ENCODE results near the gene LPGAT1. TPM values are rescaled to one million over a fixed set of nuclear protein-coding genes. Genes with fewer than 3 reads are reported as not detected.

LPGAT1 gene
- total and polyA plus RNA-seq, 2 of the 13 experiments (the other 11 are each of a cell fraction or from before 2014, with no cell fraction given), result 12.1 to 48.3 TPM

DNA sequence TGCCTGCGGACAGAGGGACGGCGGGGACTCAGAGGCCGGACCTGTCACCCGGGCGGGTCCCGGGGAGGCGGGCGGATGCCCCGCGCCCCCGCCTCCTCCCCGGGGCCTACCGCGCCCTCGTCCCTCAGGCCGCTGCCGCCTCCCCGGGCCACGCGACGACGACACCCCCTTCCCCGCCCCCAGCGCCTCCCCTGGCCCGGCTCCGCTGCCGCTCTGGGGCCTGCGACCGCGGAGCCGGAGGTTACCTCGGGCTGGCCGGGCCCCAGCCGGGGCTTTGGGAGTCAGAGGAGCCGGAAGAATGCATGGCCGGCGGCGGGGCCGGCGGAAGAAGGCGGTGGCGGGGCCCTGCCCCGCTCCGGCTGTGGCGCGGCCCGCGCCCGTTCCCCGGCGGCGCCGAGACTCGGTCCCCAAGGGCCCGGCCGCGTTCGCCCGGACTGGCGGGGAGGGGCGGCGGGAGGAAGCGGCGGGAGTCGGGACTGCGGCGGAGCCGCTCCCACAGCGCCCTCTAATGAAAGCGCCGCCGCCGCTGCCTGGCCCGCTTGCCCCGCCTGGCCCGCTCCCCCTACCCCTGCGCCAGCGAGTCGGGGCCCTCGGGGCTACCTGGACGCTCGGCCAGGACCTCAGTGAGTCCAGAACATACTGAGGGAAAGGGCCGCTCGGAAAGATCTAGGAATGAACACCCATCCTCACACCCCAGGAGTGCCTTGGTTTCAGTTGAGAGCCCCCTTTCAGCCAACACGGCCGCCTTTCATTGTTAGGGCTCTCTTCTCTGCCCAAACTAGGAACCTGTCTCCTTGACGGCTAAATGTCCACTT lies at the start of gene LPGAT1 (continued):
- TF ChIP-seq, protein P1, sequence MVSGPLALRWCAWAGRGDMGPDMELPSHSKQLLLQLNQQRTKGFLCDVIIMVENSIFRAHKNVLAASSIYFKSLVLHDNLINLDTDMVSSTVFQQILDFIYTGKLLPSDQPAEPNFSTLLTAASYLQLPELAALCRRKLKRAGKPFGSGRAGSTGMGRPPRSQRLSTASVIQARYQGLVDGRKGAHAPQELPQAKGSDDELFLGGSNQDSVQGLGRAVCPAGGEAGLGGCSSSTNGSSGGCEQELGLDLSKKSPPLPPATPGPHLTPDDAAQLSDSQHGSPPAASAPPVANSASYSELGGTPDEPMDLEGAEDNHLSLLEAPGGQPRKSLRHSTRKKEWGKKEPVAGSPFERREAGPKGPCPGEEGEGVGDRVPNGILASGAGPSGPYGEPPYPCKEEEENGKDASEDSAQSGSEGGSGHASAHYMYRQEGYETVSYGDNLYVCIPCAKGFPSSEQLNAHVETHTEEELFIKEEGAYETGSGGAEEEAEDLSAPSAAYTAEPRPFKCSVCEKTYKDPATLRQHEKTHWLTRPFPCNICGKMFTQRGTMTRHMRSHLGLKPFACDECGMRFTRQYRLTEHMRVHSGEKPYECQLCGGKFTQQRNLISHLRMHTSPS (CRISPR knock-in tag; IDR thresholded peaks at IDR 0.05; ENCODE audit: low read depth), result no peak
- no peak for TF ChIP-seq ZFP36L2 (CRISPR knock-in tag; IDR thresholded peaks at IDR 0.05)
- TF ChIP-seq, protein P2, sequence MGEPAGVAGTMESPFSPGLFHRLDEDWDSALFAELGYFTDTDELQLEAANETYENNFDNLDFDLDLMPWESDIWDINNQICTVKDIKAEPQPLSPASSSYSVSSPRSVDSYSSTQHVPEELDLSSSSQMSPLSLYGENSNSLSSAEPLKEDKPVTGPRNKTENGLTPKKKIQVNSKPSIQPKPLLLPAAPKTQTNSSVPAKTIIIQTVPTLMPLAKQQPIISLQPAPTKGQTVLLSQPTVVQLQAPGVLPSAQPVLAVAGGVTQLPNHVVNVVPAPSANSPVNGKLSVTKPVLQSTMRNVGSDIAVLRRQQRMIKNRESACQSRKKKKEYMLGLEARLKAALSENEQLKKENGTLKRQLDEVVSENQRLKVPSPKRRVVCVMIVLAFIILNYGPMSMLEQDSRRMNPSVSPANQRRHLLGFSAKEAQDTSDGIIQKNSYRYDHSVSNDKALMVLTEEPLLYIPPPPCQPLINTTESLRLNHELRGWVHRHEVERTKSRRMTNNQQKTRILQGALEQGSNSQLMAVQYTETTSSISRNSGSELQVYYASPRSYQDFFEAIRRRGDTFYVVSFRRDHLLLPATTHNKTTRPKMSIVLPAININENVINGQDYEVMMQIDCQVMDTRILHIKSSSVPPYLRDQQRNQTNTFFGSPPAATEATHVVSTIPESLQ (CRISPR knock-in tag; conservative IDR thresholded peaks at IDR 0.05), result no peak
- no peak for TF ChIP-seq AGO2 (optimal IDR thresholded peaks at IDR 0.05; ENCODE audit: low read depth, low read length)
- no peak for TF ChIP-seq ZNF841 (CRISPR knock-in tag; IDR thresholded peaks at IDR 0.05; ENCODE audit: borderline replicate concordance)
- no peak for TF ChIP-seq ZNF10 (CRISPR knock-in tag; IDR thresholded peaks at IDR 0.05; ENCODE audit: borderline replicate concordance, low read depth)
- 0 out of 2 replicates have a peak, but pooled peaks have one; percentile 16 for TF ChIP-seq ZNF614 (CRISPR knock-in tag; IDR thresholded peaks at IDR 0.05; ENCODE audit: borderline replicate concordance)
- TF ChIP-seq, protein P3, sequence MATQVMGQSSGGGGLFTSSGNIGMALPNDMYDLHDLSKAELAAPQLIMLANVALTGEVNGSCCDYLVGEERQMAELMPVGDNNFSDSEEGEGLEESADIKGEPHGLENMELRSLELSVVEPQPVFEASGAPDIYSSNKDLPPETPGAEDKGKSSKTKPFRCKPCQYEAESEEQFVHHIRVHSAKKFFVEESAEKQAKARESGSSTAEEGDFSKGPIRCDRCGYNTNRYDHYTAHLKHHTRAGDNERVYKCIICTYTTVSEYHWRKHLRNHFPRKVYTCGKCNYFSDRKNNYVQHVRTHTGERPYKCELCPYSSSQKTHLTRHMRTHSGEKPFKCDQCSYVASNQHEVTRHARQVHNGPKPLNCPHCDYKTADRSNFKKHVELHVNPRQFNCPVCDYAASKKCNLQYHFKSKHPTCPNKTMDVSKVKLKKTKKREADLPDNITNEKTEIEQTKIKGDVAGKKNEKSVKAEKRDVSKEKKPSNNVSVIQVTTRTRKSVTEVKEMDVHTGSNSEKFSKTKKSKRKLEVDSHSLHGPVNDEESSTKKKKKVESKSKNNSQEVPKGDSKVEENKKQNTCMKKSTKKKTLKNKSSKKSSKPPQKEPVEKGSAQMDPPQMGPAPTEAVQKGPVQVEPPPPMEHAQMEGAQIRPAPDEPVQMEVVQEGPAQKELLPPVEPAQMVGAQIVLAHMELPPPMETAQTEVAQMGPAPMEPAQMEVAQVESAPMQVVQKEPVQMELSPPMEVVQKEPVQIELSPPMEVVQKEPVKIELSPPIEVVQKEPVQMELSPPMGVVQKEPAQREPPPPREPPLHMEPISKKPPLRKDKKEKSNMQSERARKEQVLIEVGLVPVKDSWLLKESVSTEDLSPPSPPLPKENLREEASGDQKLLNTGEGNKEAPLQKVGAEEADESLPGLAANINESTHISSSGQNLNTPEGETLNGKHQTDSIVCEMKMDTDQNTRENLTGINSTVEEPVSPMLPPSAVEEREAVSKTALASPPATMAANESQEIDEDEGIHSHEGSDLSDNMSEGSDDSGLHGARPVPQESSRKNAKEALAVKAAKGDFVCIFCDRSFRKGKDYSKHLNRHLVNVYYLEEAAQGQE (IDR thresholded peaks at IDR 0.05; ENCODE audit: borderline replicate concordance in 1 of 2, low read depth in 1 of 2, low read length in 2 of 2), result no peak
- TF ChIP-seq, protein P4, sequence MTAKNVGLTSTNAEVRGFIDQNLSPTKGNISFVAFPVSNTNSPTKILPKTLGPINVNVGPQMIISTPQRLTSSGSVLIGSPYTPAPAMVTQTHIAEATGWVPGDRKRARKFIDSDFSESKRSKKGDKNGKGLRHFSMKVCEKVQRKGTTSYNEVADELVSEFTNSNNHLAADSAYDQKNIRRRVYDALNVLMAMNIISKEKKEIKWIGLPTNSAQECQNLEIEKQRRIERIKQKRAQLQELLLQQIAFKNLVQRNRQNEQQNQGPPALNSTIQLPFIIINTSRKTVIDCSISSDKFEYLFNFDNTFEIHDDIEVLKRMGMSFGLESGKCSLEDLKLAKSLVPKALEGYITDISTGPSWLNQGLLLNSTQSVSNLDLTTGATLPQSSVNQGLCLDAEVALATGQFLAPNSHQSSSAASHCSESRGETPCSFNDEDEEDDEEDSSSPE (CRISPR knock-in tag; IDR thresholded peaks at IDR 0.05), result no peak
- TF ChIP-seq, protein P5, sequence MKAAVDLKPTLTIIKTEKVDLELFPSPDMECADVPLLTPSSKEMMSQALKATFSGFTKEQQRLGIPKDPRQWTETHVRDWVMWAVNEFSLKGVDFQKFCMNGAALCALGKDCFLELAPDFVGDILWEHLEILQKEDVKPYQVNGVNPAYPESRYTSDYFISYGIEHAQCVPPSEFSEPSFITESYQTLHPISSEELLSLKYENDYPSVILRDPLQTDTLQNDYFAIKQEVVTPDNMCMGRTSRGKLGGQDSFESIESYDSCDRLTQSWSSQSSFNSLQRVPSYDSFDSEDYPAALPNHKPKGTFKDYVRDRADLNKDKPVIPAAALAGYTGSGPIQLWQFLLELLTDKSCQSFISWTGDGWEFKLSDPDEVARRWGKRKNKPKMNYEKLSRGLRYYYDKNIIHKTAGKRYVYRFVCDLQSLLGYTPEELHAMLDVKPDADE (CRISPR knock-in tag; IDR thresholded peaks at IDR 0.05), result no peak
- no peak for TF ChIP-seq ZNF253 (CRISPR knock-in tag; IDR thresholded peaks at IDR 0.05; ENCODE audit: borderline replicate concordance)
- TF ChIP-seq MIER2 (CRISPR knock-in tag; IDR thresholded peaks at IDR 0.05), result no peak
- no peak for TF ChIP-seq ZNF768 (CRISPR knock-in tag; IDR thresholded peaks at IDR 0.05)
- TF ChIP-seq ZNF652 (CRISPR knock-in tag; IDR thresholded peaks at IDR 0.05; ENCODE audit: borderline replicate concordance, low read depth), result no peak
- TF ChIP-seq FOXJ3 (CRISPR knock-in tag; IDR thresholded peaks at IDR 0.05; ENCODE audit: borderline replicate concordance), result no peak
- TF ChIP-seq, protein P6, sequence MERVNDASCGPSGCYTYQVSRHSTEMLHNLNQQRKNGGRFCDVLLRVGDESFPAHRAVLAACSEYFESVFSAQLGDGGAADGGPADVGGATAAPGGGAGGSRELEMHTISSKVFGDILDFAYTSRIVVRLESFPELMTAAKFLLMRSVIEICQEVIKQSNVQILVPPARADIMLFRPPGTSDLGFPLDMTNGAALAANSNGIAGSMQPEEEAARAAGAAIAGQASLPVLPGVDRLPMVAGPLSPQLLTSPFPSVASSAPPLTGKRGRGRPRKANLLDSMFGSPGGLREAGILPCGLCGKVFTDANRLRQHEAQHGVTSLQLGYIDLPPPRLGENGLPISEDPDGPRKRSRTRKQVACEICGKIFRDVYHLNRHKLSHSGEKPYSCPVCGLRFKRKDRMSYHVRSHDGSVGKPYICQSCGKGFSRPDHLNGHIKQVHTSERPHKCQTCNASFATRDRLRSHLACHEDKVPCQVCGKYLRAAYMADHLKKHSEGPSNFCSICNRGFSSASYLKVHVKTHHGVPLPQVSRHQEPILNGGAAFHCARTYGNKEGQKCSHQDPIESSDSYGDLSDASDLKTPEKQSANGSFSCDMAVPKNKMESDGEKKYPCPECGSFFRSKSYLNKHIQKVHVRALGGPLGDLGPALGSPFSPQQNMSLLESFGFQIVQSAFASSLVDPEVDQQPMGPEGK (CRISPR knock-in tag; IDR thresholded peaks at IDR 0.05), result no peak; the same call in 1 of the 2 replicates

Data from HepG2 (cell line).